Measurements from ENCODE around the gene TAS1R2. TPM values are rescaled to one million over a fixed set of nuclear protein-coding genes. Genes with fewer than 3 reads are reported as not detected.

The TAS1R2 gene
- total RNA-seq, 3 donors from 2014 or later = not detected

DNA sequence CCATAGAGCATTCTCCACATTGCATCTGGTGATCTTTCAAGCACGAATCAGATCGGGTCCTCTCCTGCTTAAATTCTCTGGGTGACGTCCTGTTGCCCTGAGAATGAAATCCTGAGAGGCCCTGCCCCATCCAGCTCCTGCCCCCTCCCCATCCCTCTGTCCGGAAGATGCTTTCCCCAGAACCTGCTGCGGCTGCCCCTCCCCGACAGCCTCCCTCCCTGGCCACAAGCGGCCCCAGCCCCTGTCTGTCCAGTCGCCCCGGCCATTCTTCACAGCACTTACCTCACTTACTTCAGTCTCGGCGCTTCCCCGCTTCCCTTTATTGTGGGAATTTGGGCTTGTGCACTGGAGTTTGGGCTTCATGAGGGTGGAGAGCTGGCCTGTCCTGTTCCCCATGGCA, 40.3 kb downstream of the TAS1R2 start:
- TF ChIP-seq, protein P1, sequence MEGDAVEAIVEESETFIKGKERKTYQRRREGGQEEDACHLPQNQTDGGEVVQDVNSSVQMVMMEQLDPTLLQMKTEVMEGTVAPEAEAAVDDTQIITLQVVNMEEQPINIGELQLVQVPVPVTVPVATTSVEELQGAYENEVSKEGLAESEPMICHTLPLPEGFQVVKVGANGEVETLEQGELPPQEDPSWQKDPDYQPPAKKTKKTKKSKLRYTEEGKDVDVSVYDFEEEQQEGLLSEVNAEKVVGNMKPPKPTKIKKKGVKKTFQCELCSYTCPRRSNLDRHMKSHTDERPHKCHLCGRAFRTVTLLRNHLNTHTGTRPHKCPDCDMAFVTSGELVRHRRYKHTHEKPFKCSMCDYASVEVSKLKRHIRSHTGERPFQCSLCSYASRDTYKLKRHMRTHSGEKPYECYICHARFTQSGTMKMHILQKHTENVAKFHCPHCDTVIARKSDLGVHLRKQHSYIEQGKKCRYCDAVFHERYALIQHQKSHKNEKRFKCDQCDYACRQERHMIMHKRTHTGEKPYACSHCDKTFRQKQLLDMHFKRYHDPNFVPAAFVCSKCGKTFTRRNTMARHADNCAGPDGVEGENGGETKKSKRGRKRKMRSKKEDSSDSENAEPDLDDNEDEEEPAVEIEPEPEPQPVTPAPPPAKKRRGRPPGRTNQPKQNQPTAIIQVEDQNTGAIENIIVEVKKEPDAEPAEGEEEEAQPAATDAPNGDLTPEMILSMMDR (IDR thresholded peaks at IDR 0.05) = no peak
- intact Hi-C loops (cut with DNase I, micrococcal nuclease) = loop anchor here in 1 of 2 donors (5.0 kb wide), 1 partner anchor 222 kb away; no protein-coding TSS in a partner anchor
- no peak for ATAC-seq
- no peaks in the 10 kb centered on the region for H3K9me3 ChIP-seq
- DNase-seq = no peak
- no peaks in the 10 kb centered on the region for H3K4me1 ChIP-seq (ENCODE audit: low read depth)
- no peak overlapping the region for H3K4me3 ChIP-seq
- H3K36me3 ChIP-seq (ENCODE audit: low read depth) = no peaks in the 10 kb centered on the region

DNA sequence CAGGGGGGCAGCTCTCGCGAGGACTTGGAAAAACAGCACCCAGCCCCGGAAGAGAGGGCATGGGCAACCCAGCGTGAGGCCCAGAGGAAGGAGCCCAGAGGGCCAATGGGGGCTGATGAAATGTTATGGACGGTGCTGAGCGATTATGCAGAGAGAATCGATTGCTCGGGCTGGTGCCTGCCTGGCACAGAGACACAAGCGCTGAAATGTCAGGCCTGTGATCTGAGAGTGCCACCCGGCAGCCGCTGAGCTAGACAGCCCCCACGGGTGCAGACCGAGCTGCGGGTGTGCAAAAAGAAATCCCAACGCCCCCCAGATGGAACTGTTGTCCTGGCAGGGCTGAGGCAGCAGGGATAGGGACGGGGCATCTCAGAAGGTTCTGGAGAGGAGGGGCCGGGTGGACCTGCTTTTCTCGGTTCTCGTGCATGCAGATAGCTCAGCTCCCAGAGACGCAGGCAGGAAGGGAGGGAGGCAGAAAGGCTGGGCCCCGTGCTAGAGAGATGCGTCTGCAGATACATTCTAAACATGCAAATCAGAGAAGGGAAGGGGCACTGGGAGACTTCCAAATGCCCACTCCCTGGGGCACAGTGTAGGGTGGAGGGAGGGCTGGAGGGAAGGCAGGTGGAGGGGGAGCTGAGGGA, 41.5 kb downstream of the TAS1R2 start:
- H3K4me3 ChIP-seq = no peak overlapping the region

DNA sequence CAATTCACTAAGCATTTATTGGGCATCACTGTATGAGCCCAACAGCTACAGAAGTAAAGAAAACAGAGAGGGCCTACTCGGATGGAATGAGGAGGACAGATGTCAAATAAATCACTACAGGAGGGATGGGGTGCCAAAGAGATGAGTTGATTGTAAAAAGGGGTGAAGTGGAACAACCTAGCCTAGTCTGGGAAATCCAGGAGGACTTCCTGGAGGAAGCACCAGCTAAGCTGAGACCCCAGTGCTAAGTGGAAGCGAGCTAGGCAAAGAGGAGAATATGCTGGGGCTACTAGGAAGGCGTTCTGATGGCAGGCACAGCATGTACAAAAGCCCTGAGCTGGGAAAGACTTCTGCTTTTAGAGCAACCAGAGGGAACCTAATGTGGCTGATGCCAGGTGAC, 42.1 kb downstream of the TAS1R2 start:
- no peak for DNase-seq
- Histone ChIP-seq H3K4me3 (no peak overlapping the region), H3K4me1 (ENCODE audit: low read depth) (no peaks in the 10 kb centered on the region), H3K36me3 (ENCODE audit: low read depth) (no peaks in the 10 kb centered on the region), H3K9me3 (no peaks in the 10 kb centered on the region)
- intact Hi-C loops (cut with DNase I, micrococcal nuclease) = loop anchor here in 1 of 2 donors (5.0 kb wide), 1 partner anchor 220 kb away; no protein-coding TSS in a partner anchor
- ATAC-seq = no peak
- TF ChIP-seq, protein P1 (IDR thresholded peaks at IDR 0.05) = no peak

More for the DNA sequence above, 41.5 kb downstream of the TAS1R2 start:
- Histone ChIP-seq H3K4me1 (ENCODE audit: low read depth) (no peaks in the 10 kb centered on the region), H3K9me3 (no peaks in the 10 kb centered on the region), H3K36me3 (ENCODE audit: low read depth) (no peaks in the 10 kb centered on the region)
- TF ChIP-seq, protein P1 (IDR thresholded peaks at IDR 0.05) = no peak
- intact Hi-C loops (cut with DNase I, micrococcal nuclease) = loop anchor here in 1 of 2 donors (5.0 kb wide), 1 partner anchor 221 kb away; no protein-coding TSS in a partner anchor
- DNase-seq (no peak), ATAC-seq (no peak)

DNA sequence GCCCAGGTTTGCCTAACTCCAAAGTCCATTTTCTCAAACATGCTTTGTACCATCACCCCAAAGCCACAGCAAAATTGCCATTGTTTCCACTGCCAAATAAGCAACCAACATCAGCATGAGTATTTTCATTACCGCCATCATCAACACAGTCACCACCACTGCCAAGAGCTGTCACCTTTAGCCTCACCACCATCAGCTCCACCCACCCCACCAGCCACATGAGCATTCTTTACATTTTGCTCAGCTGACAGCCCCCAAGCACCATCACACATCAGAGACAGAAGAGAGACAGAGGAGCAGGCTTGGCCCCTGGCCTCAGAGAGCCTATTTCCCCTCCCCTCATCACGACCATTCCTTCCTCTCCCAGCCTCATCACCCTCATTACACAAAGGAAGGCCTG, 42.7 kb downstream of the TAS1R2 start:
- no peak for ATAC-seq
- TF ChIP-seq, protein P1 (IDR thresholded peaks at IDR 0.05) = no peak
- intact Hi-C loops (cut with DNase I, micrococcal nuclease) = loop anchor here in 1 of 2 donors (5.0 kb wide), 1 partner anchor 220 kb away; no protein-coding TSS in a partner anchor
- H3K9me3 ChIP-seq = no peaks in the 10 kb centered on the region
- H3K36me3 ChIP-seq (ENCODE audit: low read depth) = no peaks in the 10 kb centered on the region
- no peak for DNase-seq
- H3K4me3 ChIP-seq = no peak overlapping the region
- H3K4me1 ChIP-seq (ENCODE audit: low read depth) = no peaks in the 10 kb centered on the region

DNA sequence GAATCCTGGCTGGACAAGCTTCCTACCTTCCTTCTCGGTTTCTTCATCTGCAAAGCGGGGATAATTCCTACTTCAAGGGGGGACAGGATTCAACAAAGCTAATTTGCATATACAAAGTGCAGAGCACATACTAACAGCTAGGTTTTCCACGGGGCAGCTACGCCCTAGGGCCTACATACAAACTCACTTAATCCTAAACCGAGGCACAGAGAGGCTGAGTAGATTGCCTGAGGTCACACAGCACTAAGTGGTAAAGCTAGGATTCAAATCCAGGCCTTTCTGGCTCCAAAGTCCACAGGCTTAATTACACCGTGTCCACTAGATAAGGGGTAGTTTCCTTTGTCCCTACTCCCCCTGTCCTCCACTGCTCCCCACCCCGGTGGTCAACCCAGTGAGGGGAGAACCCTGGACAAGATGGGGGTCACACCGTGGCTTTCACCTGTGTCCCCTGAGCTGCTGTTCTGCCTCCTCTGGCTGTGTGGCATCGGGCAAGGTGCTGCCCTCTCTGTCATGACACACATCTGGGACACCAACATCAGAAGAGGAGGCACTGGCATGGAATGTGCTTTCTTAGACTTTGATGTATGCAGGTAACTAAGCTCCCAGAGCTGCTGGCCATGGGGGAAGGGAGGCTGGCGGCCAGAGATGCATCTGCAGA, 44.5 kb downstream of the TAS1R2 start:
- Histone ChIP-seq H3K36me3 (ENCODE audit: low read depth) (no peaks in the 10 kb centered on the region), H3K4me1 (ENCODE audit: low read depth) (no peaks in the 10 kb centered on the region), H3K4me3 (no peak overlapping the region), H3K9me3 (no peaks in the 10 kb centered on the region)
- intact Hi-C loops (cut with DNase I, micrococcal nuclease) = loop anchor here in 1 of 2 donors (5.0 kb wide), 1 partner anchor 218 kb away; no protein-coding TSS in a partner anchor
- ATAC-seq (no peak), DNase-seq (no peak)
- TF ChIP-seq, protein P1 (IDR thresholded peaks at IDR 0.05) = no peak

Data from mucosa of descending colon (tissue), 3 donors.